HPDE6-E6E7 (cell line): ENCODE results near the gene VCL.
"Not testable (repeated sequence)": the region's sequence is repeated elsewhere in the genome, so short reads cannot be mapped to it uniquely, and the experiment has no call there.

ENCODE experiments used
- DNase-seq: peaks from one replicate; pipeline ENCODE4 v3.0.0; 2011; ENCODE audit warnings: missing footprints; ENCODE audit errors: extremely low spot score

Gene VCL

DNA sequence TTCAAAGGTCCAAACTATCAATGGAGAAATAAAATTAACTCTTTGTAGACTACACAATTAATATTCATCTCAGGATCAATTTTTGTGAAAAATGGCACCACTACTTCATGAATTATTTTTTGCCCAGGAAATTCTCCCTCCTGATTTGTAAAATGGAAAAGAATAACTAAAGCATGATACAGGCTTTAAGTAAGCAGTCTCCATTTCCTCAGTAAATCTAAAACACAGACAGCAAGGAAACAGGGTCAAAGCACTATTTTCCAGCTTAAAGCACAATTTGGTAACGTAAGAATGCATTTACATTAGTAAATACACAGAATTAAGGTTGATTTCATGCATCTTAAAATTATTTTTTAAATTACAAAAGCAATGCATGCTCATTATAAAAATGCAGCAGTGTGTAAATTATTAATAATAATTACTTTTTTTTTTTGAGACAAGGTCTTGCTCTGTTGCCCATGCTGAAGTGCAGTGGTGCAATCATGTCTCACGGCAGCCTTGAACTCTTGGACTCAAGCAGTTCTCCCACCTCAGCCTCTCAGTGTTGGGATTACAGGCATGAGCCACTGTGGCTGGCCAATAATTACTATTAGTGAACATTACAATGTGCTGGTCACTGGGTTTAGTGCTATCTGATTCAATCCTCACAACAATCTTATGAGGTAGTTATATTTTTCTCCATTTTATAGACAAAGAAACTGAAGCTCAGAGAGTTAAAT is 26.1 kb upstream of the VCL start:
- no peak for DNase-seq

DNA sequence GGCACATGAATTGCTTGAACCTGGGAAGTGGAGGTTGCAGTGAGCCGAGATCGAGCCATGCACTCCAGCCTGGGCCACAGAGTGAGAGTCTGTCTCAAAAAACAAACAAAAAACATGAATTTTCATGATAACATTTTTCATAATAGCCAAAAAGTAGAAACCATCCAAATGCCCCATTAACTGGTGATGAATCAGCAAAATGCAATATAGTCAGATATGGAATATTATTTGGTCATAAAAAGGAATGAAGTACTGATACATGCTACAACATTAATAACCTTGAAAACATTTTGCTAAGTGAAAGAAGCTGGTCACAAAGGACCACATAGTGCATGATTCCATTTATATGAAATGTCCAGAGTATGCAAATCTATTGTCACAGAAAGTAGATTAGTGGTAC is 24.5 kb upstream of the VCL start:
- DNase-seq, result no peak

DNA sequence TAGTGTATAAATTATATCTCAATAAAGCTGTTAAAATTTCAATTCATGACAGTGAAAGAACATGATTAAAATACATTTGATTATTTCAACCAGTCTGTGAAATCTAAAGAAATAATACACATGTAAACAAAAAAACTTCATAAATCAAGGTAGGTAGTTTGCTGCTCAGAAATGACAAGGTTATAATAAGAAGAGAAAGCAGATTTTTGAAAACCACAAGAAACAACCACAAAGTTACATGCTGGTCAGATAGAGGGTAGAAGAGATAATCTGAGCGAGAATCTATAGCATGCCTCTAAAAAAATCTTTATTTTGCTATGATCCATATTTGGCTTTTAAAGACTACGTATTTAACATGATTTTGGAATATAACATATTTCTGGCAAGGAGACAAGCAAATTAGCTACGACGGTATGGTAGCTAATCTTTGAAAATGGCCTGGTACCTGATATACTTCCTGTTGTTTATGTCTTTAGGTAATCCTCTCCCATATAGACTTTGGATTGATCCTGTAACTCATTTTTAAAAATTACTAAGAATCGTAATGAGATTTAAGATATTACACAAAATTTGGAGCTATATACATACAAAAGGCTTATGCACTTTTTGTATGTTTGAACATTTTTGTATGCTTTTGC is 23.5 kb upstream of the VCL start:
- DNase-seq, result no peak

DNA sequence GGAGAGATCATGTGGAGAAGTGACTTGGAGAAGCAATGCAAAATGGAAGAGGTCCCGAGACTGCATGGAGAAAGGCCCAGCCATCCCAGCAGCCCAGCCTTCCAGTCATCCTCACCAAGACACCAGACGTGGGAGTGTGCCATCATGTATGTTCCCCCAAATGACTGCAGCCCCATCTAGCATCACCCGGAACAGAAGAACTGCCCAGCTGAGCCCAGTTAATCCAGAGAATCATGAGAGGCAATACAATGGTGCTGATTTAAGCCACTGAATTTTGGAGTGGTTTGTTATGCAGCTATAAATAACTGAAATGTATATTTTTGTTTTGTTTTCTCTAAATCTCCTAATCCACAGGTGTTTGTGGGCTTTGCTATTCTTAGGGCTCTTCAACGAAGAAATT is 22.5 kb upstream of the VCL start:
- DNase-seq, result no peak

DNA sequence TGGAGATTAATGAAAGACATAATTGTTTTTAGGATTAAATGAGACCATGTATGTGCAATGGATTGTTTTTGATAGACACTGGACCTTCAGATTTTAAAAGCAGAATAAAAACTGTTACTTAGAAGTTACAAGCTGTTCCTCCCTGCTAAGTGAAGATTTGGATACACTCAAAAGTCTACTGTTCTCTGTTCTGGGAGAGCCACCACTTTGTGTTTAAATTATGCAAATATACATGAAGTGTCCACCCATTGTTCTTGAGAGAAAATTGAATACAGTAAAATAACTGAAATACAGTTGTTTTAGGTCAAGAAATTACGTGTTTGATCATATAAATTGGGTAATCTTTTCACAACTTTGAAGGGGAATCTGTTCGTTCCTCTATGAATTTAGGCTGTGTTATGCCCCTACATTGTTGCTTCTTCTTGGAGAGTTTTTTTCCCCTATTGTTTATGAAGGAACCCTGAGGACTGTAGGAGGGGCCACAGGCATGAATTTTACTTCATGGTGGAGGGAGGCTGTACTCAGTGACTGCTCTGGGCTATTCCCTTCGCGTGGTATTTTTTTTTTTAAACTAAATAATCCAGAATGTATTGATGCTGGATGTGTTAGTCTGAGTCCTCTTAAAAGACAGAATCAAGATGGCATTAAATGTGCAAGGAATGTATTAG is 18.6 kb upstream of the VCL start:
- no peak for DNase-seq

DNA sequence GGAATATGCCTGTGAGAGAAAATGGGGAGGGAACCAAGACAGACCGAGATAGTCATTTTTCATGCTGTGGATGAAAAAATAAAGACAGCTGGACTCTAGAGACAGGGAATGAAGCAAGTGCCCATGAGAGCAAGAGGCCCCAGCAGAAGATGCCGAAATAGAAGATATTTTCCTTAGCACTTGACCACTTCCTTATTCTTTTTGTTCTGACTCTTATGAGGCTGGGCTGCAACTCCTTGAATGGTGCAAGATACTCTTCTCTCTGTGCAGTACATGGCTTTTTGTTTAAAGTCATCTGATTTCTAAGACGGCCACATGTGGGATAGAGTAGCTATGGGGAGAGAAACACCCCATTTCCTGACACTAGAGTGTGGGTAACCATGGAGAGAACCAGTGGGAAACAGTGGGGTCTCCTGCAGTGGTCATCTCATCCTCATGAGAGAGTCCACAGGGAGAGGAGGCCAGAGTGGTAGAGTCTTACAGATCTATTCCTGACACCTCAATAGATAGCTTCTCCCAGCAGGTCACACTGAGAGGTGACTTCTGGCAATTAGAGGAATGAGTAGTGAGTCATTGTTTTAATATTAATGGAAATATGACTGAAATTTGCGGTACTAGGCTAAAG is 18.0 kb upstream of the VCL start:
- DNase-seq, result no peak

DNA sequence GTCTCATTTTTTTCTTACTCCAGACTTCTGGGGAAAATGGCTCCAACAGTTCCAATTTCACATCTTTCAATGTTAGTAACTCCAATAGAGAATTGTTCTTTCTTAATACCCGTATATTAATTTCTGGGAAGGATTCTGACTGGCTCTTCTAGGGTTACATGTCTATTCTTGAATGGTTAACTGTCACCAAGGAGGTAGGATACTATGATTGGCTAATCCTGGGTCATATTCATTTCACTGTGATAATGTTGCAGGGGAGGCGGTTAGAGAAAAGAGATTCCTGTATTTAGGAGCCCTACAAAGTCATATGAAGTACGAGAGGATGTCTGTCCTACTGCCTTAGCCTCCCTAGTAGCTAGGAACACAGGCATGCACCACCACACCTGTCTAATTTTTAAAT is 16.1 kb upstream of the VCL start:
- DNase-seq, result no peak

DNA sequence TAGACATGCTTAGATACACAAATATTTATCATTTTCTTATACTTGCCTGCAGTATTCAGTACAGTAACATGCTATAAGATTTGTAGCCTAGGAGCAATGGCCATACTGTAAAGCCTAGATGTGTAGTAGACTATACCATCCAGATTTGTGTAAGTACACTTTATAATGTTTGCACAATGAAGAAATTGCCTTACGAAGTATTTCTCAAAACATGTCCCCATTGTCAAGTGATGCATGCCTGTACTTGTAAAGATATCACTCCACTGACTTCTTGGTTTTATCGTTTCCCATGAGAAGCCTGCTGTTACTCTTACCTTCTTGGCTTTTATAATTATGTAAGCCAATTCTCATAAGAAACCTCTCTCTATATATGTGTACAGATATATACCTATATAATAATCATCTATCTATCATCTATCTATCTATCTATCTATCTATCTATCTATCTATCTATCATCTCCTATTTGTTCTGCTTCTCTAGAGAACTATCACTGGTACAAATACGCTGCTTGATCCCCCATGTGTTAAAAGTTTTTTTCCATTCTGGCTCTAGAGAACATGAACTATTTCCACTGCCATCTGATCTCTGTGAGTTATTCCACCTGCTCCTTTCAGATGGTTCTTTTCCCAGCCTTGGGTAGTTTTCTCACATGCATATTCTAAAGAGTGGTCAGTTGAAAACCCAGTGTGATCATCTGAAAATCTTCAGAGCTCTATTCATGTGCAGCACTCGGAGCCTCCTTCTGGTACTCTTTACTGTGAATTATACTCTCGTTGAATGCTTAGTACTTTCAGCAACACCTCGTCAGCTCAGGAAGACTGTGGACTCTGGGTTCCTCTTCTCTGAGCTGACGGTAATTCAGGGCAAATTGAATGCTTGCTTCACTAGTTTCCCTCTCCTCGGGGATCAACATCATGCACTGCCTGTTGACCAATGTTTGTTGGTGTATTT is 14.5 kb upstream of the VCL start:
- no peak for DNase-seq

DNA sequence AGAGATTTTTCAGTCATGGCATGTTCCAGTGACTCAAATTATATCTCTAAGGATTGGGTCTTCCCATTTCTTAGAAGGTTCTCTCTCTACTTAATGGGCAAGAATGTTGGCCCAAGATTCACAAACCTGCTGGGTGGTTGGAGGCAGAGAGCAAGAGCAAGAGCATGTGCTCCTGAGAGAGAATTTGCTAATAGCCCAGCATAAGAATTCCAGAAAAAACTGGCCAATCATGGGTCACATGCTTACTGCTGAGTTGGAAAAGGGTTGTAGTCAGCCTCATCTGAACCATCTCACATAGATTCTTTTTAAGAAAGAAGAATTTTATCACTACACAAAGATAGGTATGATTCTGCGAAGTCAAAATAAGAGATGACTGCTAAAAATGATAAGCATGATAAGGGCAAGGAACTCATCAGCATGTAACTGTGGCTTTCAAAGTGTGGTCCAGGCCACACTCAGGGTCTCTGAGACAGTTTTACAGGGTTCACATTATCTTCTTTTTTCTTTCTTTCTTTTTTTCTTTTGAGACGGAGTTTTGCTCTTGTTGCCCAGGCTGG is 8.2 kb upstream of the VCL start:
- DNase-seq, result no peak

DNA sequence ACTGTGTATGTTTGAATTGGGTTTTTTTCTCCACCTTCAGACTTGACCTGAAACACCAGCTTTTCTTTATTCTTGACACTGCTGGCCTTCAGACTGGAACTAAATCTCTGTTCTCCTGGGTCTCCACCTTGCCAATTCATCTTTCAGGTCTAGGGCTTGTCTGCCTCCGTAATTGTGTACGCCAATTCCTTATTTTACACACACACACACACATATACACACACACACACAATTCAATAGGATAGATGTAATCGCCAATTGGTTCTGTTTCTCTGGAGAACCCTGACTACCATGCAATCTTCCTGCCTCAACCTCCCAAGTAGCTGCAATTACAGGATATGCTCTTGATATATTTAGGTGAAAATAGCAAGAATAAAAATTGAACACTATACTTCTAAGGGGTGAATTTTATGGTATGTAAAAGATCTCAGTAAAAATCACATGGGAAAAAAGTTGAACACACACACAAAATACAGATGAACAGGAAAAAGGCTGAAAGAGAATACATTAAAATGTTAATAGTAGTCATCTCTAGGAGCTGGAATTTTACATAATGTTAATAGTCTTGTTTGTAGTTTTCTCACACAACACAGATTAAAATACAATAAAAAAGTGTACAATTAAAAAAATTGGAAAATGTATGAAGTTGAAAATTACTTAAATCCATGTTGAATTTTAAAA is 6.6 kb upstream of the VCL start:
- DNase-seq, result no peak

DNA sequence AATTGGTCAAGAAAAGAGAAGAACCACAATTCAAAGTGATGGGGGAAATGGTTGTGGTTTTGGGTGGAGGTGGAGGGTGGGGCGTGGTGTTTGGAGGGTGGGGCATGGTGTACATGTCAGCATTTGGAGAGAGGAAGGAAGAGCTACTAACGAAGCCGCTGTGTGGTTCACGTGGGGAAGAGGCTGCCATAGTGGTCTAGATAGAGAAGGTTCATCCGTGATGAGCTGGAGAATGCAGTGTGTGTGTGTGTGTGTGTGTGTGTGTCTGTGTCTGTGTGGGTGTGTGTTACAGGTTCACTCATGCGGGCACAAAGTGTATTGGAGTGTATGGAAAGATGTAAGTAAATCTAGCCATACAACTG is 6.1 kb upstream of the VCL start:
- DNase-seq, result no peak

DNA sequence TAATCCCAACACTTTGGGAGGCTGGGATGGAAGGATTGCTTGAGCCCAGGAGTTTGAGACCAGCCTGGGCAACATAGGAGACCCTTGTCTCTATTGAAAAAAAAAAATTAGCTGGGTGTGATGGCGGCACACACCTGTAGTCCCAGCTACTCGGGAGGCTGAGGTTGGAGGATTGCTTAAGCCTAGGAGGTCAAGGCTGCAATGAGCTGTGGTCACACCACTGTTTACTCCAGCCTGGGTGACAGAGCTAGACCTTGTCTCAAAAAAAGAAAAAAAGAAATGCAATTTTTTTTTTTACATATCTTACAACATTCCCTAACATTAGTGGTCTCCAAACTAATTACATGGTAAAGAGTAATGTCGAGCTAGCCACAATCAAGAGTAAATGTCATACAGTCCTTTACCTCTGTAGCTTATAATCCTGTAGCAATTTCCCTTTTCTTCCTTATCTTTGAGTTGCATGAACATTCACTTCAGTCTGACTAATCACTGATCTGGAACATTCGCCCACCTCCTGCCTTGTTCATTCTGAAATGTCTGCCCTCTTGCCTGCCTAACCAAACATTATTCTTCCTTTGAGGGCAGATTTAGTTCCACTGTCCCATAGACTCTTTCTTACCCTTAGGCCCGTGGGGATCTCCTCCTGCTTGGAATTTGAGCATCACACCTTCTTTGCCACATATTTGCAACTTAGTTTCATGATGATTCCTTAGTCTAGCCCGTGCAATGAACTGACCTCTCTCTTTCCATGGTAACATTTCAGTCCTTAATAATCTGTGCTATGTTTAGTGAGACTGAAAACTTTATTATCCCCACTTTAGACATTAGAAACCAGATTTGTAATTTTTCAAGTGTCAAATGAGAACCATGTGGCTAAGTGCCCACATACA is 4.8 kb upstream of the VCL start:
- no peak for DNase-seq

DNA sequence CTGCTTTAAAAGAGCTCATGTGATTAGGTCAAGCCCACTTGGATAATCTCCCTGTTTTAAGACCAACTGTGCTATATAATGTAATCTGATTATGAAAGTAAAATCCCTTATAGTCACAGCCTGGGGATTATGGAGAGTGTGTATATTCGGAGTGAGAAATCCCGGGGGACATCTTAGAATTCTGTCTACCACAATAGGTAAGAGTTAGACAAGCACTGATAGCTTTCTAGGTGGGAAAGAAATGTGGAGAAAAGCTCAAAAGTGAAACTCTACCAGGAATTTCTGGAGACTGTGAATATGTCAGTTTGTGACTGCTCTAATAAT is 2.9 kb upstream of the VCL start:
- no peak for DNase-seq

DNA sequence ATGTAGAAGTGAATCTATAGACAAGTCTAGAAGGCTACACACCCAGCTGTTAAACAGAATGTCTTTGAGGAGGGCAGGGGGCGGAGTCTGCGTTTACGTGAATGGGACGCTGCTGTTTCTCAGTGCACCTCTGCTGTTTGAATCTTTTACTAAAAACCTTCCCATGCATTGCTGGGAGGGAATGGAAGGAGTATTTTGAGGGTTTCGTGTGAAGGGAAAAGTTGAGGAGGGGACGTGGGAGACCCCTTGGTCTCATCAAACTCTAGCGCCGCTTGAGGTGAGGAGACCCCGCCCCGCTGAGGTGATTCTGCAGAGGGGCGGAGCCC is 492 bp upstream of the VCL start:
- peak; percentile 39 for DNase-seq

DNA sequence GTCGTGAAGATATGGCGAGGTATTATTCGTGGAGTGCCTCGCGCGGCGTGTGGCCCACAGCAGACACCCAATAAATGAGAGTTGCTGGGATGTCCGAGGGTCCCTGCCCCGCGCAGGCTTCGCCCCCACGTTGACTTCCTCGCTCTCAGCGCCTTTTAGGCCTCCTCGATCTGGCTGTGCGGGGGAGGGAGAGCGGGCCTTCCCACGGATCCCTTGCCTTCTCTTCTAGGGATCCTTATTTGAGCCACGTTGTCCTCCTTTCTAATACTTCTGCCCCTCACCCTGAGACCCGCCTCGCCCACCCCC is 660 bp downstream of the VCL start:
- no peak for DNase-seq

DNA sequence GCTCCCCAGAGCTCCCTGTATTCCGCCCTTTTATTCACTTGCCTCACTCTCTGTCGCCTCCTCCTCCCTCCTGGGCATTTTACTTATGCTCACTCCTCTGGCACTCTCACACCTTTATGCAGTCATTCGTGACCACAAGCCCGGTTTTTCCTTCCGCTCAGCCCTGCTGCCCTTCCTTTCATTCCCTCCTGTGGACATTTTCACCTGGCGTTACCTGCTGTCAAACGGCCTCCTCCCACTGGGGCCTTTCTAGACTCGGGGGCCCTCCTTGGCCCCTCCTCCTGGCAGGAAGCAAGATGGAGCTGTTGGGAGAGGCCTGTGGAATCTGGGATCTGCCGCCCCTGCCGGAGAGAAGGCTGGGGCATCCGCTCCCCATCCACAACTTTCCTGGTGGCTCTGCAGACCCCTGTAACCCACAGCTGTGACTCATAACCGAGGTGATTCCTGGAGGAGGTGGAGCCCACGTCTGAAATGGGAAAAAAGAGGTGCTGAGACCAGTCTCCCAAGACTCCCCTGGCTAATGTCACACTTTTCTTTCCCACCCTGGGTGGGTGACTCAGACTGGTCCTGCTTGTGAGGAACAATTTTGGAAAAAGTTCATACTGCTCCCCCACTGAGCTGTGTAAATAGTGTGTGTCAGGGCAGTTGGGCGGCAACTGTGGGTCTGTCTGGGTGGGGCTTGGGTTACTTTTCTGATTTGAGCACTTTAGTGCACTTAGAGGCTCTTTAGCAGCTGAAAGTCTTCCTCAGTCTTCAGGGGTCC is 1.2 kb downstream of the VCL start:
- DNase-seq, result peak; percentile 45

DNA sequence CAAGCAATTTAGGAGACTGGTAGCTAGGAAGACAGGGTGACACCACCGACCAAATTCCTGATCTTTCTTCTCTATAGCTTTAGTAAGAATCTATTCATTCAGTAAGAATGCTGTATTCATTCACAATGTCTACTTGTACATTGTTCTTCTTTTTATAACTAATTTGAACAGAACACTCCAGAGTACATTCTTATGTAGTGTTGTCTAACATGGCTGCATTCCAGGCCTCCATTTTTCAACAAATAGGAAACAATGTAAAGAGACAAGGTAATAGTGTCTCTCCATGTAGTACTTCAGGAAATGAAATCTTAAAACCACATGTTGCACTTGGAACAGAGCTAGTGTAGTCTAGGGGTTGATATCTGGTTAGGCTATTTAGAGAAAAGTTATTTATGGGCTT is 1.8 kb downstream of the VCL start:
- DNase-seq, result no peak

DNA sequence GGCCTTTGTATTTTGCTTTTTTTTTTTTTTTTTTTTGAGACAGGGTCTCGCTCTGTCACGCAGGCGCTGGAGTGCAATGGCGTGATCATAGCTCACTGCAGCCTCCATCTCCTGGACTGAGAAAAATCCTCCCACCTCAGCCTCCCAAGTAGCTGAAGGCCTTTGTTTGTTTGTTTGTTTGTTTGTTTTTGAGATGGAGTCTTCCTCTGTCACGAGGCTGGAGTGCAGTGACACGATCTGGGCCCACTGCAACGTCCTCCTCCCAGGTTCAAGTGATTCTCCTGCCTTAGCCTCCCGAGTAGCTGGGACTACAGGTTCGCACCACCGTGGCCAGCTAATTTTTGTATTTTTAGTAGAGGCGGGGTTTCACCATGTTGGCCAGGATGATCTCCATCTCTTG is 2.3 kb downstream of the VCL start:
- DNase-seq, result not testable (repeated sequence)

DNA sequence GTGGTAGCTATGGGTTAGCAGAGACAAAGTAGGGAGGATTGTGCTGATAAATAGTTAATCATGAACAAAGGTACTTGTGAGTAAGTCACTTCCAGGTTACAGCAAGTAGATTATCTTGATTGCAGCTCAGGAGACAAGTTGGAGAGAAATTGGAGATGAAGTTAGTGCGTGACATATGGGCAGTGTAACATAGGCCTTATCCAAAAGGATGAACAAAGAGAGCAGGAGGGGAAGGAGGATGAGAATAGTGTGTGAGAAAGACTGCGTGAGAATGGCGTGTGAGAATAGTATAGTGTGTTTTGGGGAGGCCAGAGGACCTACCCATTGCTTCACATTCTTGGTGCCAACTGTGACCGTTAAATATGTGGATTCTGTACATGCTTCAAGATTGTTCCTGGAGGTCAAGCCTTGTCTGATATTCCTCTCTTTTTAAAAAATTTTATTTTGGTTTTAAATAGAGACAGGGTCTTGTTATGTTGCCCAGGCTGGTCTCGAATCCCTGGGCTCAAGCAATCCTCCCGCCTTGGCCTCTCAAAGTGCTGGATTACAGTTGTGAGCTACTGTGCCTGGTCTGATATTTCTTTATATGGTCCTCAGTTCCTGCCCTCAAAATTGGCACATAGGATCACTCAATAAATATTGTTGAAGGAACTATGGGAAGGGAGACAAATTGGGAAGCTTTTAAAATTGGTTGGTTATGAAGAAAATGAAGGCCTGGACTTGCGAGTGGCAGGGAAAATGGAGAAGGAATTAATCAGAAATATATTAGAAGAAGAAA is 3.2 kb downstream of the VCL start:
- no peak for DNase-seq
